Cardiac fibroblast (primary cell): ENCODE data around the gene BTN1A1.

ENCODE experiments used
- DNase-seq, 2 donors: peaks; one replicate each; pipeline versions ENCODE4 v3.0.0 to v3.0.0-alpha.2; 2010; ENCODE audit warnings: low read depth in 2 of 2
- H3K4me3 ChIP-seq, 2 donors: replicated peaks in 1 of 2; 1 replicate in 1 of 2; 2 replicates in 1 of 2; pipeline ENCODE4 v1.5.1; 2011; ENCODE audit warnings: low read depth in 2 of 2, low read length in 2 of 2, mild to moderate bottlenecking in 2 of 2, moderate library complexity in 1 of 2
- TF ChIP-seq, protein P1 (sequence below): IDR thresholded peaks from one replicate; pipeline ENCODE4 v1.5.1; 2011; ENCODE audit warnings: low read depth, mild to moderate bottlenecking, low read length, inconsistent platforms

BTN1A1 gene

DNA sequence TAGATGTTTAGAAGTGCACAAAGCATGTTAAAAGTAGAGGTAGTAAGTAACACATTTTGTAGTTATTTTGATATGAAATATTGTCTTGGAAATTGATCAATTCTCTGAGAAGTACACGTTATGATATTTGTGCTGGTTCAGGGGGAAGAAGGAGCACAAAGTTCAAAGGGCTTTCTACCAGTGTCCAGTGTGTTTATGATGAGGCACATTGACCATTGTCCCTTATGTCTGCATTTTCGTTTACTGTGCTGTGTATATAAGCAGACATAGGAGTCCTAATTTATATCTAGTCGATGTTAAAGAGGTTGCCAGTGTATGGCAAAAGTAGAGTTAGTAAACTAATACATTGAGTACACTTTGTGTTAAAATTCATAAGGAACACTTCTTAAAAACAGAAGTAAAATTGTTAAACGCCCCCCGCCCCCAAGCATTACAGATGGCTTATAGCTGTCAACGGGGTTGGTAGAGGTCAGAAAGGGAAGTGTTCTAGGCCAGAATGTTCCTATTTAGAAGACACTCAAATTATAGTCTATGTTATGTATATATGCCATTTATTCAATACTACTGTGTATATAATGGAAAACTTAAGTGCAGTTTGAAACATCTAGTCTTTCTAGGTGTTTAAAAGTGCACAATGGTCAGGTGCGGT, 24.7 kb downstream of the BTN1A1 start:
- H3K4me3 ChIP-seq, result no peak overlapping the region
- TF ChIP-seq, protein P1, sequence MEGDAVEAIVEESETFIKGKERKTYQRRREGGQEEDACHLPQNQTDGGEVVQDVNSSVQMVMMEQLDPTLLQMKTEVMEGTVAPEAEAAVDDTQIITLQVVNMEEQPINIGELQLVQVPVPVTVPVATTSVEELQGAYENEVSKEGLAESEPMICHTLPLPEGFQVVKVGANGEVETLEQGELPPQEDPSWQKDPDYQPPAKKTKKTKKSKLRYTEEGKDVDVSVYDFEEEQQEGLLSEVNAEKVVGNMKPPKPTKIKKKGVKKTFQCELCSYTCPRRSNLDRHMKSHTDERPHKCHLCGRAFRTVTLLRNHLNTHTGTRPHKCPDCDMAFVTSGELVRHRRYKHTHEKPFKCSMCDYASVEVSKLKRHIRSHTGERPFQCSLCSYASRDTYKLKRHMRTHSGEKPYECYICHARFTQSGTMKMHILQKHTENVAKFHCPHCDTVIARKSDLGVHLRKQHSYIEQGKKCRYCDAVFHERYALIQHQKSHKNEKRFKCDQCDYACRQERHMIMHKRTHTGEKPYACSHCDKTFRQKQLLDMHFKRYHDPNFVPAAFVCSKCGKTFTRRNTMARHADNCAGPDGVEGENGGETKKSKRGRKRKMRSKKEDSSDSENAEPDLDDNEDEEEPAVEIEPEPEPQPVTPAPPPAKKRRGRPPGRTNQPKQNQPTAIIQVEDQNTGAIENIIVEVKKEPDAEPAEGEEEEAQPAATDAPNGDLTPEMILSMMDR, result no peak
- no peak for DNase-seq

DNA sequence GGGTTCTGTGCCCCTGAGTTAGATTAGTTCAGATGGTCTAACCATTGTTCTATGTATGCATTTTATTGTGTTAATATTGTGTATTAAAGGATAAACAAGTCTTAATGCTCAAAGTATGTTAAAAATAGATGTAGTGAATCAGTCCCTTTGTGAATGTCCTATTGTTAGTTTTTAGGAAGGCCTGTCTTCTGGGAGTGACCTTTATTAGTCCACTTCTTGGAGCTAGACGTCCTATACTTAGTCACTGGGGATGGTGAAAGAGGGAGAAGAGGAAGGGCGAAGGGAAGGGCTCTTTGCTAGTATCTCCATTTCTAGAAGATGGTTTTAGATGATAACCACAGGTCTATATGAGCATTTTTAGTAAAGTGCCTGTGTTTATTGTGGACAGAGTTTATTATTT, 25.7 kb downstream of the BTN1A1 start:
- TF ChIP-seq, protein P1, result no peak
- no peak overlapping the region for H3K4me3 ChIP-seq
- DNase-seq, result peak in 1 of 2 donors; percentile 68

DNA sequence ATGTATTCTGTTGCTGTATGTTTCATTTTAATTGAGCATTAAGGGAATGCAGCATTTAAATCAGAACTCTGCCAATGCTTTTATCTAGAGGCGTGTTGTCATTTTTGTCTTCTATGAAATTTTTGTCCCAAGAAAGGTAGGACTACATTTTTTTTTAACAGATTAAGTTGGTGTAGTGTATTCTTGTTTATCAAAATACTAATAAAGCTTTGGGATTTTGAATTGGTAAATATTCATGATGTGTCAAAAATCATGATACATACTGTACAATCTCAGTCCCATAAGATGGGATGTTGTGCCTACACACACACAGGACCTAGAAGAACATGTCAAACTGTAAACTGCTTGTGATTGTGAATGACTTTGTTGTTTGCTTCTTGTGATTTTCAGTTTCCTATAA, 26.8 kb downstream of the BTN1A1 start:
- H3K4me3 ChIP-seq, result no peak overlapping the region
- DNase-seq, result no peak
- TF ChIP-seq, protein P1, result no peak

DNA sequence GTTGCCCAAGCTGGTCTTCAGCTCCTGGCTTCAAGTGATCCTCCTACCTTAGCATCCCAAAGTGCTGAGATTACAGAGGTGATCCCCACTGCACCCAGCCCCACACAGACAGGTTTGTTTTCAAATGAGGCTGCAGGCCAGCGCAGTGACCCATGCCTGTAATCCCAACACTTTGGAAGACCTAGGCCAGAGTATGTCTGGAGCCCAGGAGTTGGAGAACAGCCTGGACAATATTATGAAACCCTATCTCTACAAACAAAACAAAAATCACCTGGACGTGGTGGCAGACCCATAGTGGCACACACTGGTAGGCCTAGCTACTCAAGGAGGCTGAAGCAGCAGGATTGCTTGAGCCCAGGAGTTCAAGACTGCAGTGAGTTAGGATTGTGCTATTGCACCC, 30.1 kb downstream of the BTN1A1 start:
- DNase-seq, result no peak
- TF ChIP-seq, protein P1, result no peak
- no peak overlapping the region for H3K4me3 ChIP-seq

DNA sequence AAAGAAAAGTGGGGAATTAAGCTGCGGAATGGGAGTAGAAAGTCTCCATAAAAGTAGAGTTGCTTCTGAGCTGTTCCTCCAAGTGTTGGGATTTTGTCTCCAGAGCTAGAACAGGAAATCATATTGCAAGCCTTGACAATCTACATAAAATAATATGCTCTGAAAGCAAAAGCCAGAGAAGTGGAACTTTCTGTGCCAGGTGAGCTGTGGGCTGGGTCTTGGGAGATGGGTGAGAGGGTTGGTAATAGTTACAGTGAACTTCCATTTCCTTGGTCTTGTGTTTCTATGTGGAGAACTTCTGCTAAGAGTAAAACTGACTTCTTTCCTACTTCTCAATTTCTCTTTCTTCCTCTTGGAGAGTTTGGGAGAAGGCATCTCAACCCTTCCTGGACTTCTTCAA, 31.8 kb downstream of the BTN1A1 start:
- H3K4me3 ChIP-seq, result no peak overlapping the region

DNA sequence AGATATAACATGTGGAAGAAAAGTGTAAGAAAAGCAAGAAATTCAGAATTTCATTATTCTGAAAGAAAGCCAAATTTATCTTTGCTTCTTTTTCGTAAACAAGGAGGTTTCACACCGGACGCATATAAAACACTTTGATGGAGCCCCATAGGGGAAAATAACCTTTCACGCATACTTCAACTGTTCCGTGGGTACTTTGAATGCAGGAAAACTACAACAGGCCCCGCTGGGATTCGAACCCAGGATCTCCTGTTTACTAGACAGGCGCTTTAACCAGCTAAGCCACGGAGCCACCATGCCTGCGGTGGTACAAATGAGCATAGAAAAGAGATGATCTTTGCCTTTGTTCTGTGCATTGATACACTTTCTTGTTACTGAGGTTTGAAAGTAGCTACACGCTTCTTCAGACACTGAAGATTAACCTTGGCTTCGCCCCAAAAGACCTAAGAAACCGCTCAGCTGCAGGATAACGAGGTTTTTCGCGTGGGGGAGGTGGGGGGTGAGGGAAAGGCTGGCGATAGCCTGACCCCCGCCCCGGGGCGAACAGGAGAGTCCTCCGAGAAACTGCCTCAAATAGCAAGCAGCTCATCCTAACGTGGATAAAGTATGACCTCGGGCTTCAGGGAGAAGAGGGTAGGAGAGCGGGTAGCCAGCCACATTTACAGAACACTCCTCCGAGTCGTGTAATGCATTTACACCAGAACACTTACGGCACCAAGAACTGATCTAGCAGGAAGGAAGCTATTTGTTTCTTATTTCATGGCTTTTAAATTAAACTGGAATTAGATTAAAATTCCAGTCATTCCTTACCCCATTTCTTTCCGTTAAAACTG, 32.8 kb downstream of the BTN1A1 start:
- peak overlapping the region; percentile 56 to 71 for H3K4me3 ChIP-seq
- DNase-seq, result peak; percentile 92 to 97
- TF ChIP-seq, protein P1, result no peak

More for the DNA sequence above, 31.8 kb downstream of the BTN1A1 start:
- no peak for DNase-seq
- TF ChIP-seq, protein P1, result no peak
